SK-N-SH (cell line): ENCODE measurements around the gene ZCCHC7.

Source experiments
- CHD2 ChIP-seq: fragments of 150-350 bp; IDR thresholded peaks from 2 replicates; pipeline ENCODE4 v1.6.1; 2018; ENCODE audit warnings: low read length; ENCODE audit not compliant: partially characterized antibody
- CTCF ChIP-seq: fragments of 200-600 bp; sonication (generic); IDR thresholded peaks from 2 replicates; pipeline ENCODE4 v1.6.1; 2017; ENCODE audit warnings: antibody characterized with exemption, mild to moderate bottlenecking, moderate library complexity
- ELF1 ChIP-seq: IDR thresholded peaks from 2 replicates; pipeline ENCODE4 v1.4.0; 2012
- EP300 ChIP-seq, 2 experiments: IDR thresholded peaks; 2 replicates each; pipeline versions ENCODE4 v1.4.0 to v1.6.1; 2012; ENCODE audit warnings: borderline replicate concordance in 1 of 2, low read depth in 1 of 2, low read length in 1 of 2
- FOSL2 ChIP-seq: IDR thresholded peaks from 2 replicates; pipeline ENCODE4 v1.4.0; 2012; ENCODE audit warnings: low read depth, mild to moderate bottlenecking, moderate library complexity, borderline replicate concordance
- GABPA ChIP-seq: IDR thresholded peaks from 2 replicates; pipeline ENCODE4 v1.4.0; 2012; ENCODE audit warnings: low read depth, mild to moderate bottlenecking
- MAX ChIP-seq: IDR thresholded peaks from 2 replicates; pipeline ENCODE4 v1.4.0; 2012; ENCODE audit warnings: low read depth
- MEF2A ChIP-seq: IDR thresholded peaks from 2 replicates; pipeline ENCODE4 v1.4.0; 2012; ENCODE audit warnings: low read depth, borderline replicate concordance
- POLR2AphosphoS5 ChIP-seq: IDR thresholded peaks from 2 replicates; pipeline ENCODE4 v1.6.1; 2012; ENCODE audit warnings: low read depth, low read length
- REST ChIP-seq: IDR thresholded peaks from 2 replicates; pipeline ENCODE4 v1.6.1; 2012; ENCODE audit warnings: mild to moderate bottlenecking, low read depth, low read length, moderate library complexity
- TAF1 ChIP-seq: IDR thresholded peaks from 2 replicates; pipeline ENCODE4 v1.6.1; 2012; ENCODE audit warnings: low read depth, mild to moderate bottlenecking, low read length, moderate library complexity, borderline replicate concordance
- TF ChIP-seq, protein P1 (sequence below): fragments of 150-350 bp; IDR thresholded peaks from 2 replicates; pipeline ENCODE4 v1.6.1; 2017; ENCODE audit warnings: antibody characterized with exemption, low read length, low read depth, borderline replicate concordance

GRCh38 chr9:37381094-37381741 is 260.8 kb downstream of the ZCCHC7 start:
- no peak for TF ChIP-seq MEF2A
- TF ChIP-seq CTCF: no peak
- no peak for TF ChIP-seq ELF1
- no peak for TF ChIP-seq POLR2AphosphoS5
- TF ChIP-seq GABPA: no peak
- TF ChIP-seq REST: no peak
- TF ChIP-seq EP300 (IDR thresholded peaks at IDR 0.05; ENCODE audit: borderline replicate concordance in 1 of 2, low read depth in 1 of 2, low read length in 1 of 2): no peak
- TF ChIP-seq, protein P1, sequence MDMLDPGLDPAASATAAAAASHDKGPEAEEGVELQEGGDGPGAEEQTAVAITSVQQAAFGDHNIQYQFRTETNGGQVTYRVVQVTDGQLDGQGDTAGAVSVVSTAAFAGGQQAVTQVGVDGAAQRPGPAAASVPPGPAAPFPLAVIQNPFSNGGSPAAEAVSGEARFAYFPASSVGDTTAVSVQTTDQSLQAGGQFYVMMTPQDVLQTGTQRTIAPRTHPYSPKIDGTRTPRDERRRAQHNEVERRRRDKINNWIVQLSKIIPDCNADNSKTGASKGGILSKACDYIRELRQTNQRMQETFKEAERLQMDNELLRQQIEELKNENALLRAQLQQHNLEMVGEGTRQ: no peak
- TF ChIP-seq CHD2: no peak
- no peak for TF ChIP-seq MAX
- TF ChIP-seq TAF1: no peak
- no peak for TF ChIP-seq FOSL2
